Amygdala (tissue), 56 donors: ENCODE data around the gene SPAAR.
A peak's percentile ranks its signal among the peaks of the same experiment; 100 is the strongest.
"Not testable (repeated sequence)": the region's sequence is repeated elsewhere in the genome, so short reads cannot be mapped to it uniquely, and the experiment has no call there.

ENCODE experiments used
- DNase-seq, 56 donors: peaks; one replicate each; lab custom pipeline; 2025; lab: John Stamatoyannopoulos, UW

The SPAAR gene

DNA sequence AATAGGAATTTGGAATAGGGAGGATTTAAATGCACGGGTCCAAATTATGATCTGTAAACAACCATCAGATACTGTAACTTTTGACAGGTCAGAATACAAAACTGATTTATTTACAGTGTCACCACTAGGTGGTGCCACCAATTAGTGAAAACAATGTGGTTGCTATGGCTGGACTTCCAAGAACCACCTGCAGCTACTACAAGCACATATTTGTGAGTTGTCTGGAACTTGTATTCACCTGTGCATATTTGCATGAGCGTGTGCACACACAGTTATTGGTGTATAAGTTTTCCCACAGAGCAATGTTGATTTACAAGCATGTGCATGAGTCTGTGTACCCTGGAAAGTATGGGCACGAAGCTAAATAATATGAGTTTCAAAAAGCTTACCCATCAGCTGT, 6.2 kb upstream of the SPAAR start:
- peak in 4 of 56 donors; percentile 4 to 29 (median 24) for DNase-seq

- DNase-seq: no peak
These were observed 5.0 kb upstream of the SPAAR start for GRCh38 chr9:35904338-35904737.

GRCh38 chr9:35905051-35905781, 4.1 kb upstream of the SPAAR start:
- DNase-seq: no peak

DNA sequence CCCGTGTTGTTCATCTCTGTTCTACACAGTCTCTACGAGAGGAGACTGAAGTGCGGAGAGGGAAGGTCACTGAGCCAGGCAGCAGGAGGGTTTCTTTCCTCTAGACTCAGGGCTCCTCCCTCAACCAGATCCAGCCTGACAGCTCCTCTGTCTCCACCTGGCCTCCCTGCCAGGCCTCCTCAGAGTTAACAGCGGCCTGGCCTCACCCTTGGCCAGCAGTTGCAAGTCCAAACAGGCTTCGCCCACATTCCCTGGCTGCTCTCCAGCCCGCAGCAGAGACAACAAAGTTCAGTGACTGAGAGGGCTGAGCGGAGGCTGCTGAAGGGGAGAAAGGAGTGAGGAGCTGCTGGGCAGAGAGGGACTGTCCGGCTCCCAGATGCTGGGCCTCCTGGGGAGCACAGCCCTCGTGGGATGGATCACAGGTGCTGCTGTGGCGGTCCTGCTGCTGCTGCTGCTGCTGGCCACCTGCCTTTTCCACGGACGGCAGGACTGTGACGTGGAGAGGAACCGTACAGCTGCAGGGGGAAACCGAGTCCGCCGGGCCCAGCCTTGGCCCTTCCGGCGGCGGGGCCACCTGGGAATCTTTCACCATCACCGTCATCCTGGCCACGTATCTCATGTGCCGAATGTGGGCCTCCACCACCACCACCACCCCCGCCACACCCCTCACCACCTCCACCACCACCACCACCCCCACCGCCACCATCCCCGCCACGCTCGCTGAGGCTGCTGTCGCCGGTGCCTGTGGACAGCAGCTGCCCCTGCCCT, 3.2 kb upstream of the SPAAR start, which contains the start of gene HRCT1:
TSS of gene HRCT1 (plus strand) at position 291 of the 768 bp plus-strand sequence. CDS start at position 377, 86 bp downstream.
- peak in 6 of 56 donors; percentile 9 to 46 (median 24) for DNase-seq

DNA sequence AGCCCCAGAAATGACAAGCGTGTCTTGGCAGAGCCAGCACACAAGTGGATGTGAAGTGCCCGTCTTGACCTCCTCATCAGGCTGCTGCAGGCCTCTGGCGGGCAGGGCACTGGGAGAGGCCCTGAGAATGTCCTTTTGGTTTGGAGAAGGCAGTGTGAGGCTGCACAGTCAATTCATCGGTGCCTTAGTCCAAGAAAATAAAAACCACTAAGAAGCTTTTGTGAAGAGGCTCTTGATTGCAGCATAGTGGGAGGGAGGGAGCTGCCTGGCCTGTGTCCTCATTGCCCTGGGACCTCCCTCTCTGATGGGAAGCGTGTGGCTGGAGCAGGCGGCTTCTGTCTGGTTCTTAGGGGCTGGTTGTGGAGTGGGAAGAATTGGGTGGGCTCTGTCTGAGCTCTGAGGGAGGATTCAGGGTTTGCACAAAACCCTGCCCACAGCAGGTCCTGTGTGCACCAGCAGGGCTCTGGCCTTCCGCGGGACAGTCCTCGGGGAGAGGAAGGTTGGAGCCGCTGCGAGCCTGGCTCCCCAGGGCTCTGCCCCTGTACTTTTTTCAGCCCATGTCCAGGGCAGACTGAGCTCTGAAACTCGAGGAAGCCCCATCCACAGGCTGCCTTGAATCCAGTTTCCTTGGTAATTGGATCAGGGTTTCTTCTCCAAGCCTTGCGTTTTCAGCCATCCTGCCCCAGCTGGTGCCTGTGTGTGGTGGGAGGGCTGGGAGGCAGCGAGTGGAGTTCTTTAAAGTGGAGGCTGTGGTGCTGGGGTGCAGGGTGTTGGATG, 2.2 kb upstream of the SPAAR start:
- no peak for DNase-seq

- DNase-seq: peak in 5 of 56 donors; percentile 8 to 49 (median 26)
These were observed 1.4 kb upstream of the SPAAR start for GRCh38 chr9:35907711-35908503.

DNA sequence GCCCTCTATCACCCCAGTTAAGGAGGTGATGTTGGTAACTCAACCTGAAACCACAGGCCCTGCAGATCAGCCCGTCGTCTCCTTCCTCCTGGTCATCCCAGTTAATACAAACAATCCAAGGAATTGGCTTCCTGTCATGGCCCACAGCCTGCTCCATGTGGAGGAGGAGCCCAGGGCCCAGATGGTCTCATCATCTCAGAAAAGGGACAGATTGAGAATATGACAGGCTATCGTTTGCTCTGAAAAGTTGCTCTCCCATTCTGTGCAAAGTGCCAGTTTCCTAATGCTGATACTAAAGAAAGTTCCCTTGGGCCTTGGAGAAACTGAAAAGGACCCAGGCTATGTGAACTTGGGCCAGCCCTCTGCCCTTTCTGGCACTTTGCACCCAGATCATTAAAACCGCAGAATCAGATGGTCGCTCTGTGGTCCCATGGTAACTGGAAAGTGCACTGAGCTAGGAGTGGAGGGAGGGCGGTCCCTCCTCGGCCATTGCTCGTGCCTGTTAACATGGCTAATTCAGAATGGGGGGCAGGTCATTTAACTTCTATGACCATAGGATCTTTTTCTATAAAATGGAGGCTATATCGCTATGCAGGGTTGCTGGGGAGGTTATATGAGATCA, 675 bp upstream of the SPAAR start:
- DNase-seq: no peak

- no peak for DNase-seq
These were observed 660 bp downstream of the SPAAR start for GRCh38 chr9:35909687-35910612.

- no peak for DNase-seq
These were observed 1.5 kb downstream of the SPAAR start for GRCh38 chr9:35910613-35911359.

- no peak for DNase-seq
These were observed 2.4 kb downstream of the SPAAR start for GRCh38 chr9:35911690-35912089.

DNA sequence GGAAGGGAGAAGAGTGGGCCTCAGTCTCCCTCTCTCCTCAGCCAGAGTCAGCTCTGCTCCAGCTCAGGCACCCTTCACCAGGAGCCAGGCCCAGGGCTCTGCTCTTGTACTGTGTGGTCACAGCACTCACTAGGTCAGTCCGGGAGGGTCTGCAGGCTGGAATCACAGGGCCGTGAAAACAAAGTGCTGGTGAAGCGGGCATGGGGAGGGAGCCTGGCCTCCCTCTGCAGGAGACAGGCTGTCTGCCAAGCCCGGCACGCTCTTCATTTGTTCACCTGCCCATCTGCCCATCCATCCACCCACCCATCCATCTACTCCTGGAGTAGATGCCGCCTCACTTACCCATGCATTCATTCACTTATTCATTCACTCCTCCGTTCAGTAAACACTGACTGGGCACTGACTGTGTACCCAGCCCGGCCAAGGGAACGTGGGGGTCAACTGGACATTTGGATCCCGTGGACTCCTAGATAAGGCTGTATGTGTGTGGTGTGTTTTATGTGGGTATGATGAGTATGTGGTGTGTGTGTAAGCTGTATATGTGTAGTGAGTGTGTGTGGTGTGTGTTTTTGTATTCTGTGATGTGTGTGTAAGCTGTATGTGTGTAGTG, 3.6 kb downstream of the SPAAR start:
- DNase-seq: no peak

DNA sequence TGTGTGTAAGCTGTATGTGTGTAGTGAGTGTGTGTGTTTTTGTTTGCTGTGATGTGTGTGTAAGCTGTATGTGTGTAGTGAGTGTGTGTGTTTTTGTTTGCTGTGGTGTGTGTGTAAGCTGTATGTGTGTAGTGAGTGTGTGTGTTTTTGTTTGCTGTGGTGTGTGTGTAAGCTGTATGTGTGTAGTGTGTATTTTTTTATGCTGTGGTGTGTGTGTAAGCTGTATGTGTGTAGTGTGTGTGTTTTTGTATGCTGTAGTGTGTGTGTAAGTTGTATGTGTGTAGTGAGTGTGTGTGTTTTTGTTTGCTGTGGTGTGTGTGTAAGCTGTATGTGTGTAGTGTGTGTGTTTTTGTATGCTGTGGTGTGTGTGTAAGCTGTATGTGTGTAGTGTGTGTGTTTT, 4.1 kb downstream of the SPAAR start:
- not testable (repeated sequence) for DNase-seq

- DNase-seq: no peak
These were observed 5.1 kb downstream of the SPAAR start for GRCh38 chr9:35914301-35914807.

GRCh38 chr9:35915681-35916294, 6.5 kb downstream of the SPAAR start:
- no peak for DNase-seq

- DNase-seq: no peak
These were observed 8.0 kb downstream of the SPAAR start for GRCh38 chr9:35917261-35917660.

DNA sequence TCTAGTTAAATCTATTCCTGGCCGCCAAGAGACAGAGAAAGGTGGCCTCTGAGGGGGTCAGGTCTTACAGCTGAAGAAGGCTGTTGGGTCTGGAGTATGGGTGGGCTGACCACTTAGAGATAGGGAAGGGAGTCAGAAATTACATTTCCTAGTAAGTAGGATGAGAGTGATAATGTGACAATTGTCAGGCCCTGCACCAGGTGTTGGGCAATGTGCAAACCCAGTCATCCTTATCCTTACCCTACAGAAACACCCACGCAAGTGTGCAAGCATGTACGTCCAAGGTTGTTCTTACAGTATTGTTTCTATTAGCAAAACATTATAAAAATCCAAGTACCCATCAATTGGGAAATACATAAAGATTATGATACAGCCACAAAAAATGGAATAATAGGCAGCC, 9.5 kb downstream of the SPAAR start:
- no peak for DNase-seq
